Measurements from ENCODE around the gene GMEB2.
"Not testable (repeated sequence)": the region's sequence is repeated elsewhere in the genome, so short reads cannot be mapped to it uniquely, and the experiment has no call there.

Gene GMEB2

DNA sequence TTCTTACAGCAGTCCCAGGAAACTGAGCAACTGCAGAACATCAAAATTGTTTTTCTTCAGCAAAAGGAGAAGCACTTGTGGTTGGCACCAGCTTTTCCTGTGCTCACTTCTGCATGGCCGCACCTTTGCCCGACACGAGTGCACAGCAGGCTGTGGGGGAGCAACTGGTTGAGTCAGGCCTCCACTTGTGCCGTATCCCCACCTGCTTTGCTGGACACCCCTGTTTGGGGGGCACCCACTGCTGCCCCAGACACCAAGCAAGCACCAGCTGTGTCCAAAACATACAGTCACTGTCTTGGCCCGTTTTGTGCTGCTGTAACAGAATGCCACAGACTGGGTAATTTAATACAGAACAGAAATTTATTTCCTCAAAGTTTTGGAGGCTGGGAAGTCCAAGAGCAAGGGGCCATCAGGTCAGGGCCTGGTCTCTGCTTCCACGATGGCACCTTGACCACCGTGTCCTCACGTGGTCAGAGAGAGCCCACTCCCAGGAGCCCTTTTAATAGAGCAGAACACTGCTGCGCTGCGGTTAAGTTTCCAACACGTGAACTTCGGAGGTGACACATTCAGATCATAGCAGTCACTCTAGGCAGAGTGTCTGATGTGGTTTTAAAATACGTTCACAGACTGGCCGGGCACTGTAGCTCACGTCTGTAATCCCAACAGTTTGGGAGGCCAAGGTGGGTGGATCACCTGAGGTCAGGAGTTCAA lies 8.7 kb upstream of the GMEB2 start:
- peak; percentile 24 to 38 (median 35) for DNase-seq

DNA sequence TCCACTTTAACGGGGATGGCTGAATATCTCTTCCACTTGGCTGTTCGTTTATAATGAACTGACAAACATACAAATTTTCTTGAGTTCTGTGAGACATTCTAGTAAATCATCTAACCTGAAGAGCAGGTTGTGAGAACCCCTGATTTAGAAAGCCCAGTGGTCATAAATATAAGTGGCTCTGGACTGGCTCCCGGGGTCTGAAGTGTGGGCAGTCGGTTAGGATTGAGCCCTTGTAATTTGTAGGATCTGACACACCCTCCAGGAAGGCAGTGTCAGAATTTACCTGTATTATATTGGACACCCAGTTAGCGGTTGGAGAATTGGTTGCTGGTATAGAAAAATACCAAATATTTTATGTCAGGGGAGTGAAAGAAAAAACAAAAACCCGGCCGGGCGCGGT lies 6.8 kb upstream of the GMEB2 start:
- no peak for DNase-seq

DNA sequence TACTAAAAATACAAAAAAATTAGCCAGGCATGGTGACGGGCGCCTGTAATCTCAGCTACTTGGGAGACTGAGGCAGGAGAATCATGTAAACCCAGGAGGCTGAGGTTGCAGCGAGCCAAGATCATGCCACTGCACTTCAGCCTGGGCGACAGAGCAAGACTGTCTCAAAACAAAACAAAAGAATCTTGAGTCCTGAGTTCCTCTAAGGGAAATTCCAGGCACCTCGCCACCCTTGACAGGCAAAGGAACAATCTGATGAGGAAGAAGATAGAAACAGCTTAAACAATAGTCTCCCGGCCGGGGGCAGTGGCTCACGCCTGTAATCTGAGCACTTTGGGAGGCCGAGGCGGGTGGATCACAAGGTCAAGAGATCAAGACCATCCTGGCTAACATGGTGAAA lies 4.5 kb upstream of the GMEB2 start:
- DNase-seq = not testable (repeated sequence)

DNA sequence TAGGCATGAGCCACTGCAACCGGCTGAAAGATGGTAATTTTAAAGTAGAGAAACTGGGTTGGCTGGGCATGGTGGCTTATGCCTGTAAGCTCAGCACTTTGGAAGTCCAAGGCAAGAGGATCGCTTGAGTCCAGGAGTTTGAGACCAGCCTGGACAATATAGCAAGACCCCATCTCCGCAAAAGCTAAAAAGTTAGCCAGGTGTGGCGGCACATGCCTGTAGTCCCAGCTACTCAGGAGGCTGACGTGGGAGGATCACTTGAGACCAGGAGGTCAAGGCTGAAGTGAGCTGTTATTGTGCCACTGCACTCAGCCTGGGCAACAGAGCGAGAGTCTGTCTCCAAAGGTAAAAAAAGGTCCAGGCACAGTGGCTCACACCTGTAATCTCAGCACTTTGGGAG lies 4.1 kb upstream of the GMEB2 start:
- not testable (repeated sequence) for DNase-seq

DNA sequence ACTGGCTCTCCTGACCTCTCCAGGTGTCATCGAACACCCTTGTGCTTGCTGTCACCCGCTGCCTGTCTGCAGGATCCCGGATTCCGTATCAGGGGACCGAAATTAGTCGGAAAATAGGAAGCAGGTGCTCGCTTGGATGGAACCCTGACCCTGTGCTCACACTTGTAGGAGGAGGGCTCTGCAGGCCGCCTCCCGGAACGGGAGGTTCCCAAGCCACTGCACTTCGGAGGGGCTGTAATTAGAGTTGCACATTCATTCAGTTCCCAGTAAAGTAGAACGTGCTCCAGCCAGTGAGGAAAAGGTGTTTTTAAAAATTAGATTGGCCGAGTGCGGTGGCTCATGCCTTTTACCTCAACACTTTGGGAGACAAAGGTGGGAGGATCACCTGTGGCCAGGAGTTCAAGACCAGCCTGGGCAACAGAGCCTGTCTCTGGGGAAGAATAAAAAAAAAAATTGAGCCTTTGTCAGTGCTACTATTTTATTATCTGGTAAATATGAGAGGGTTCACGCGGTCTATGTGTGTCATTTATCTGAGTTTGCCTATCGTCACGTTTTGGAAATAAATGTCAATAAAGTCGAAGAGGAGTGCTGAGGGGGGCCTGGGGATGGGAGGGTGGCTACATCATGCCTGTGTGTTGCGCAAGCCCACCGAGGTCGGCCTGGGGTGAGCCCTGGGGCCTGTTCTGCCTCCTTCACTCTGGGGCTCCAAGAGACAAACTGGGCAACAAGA lies 1.5 kb upstream of the GMEB2 start:
- peak; percentile 74 to 77 (median 74) for DNase-seq

DNA sequence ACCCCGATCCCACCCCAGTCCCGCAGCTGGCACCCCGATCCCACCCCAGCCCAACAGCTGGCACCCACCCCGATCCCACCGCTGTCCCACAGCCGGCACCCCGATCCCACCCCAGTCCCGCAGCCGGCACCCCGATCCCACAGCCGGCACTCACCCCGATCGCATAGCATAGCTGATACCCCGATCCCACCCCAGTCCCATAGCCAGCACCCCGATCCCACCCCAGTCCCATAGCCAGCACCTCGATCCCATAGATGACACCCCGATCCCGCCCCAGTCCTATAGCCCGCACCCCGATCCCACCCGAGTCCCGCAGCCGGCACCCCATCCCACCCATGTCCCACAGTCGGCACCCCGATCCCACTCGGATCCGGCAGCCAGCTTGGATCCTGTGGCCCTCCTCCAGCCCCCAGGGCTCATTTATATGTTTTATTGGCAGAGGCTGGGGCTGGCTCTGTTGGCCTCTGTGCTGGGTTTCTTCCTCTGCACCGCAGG lies 897 bp upstream of the GMEB2 start:
- no peak for DNase-seq

DNA sequence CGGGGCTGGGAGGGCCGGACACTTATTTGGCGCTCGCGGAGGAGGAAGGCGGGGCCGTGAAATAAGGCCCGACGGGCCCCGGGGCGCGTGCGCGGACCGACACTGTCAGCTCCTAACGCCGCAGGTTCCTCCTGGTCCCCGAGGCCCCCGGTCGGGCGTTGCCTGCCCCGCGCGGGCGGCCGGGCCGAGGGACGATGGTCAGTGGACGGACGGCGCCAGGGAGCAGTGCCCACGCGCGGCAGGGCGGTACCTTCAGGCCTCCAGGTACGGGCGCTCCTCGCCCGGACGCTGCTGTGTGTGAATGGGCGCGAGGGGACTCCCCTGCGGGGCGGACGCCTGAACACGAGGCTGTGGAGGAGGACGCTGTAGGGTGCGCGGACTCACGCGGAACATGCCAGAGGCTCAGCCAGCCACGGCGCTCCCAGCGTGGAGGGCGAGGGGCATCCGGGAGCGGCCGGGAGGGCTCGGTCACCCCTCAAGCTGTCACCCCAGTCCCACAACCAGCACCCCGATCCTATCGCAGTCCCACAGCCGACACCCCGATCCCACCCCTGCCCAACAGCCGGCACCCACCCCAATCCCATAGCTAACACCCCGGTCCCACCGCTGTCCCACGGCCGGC lies 339 bp upstream of the GMEB2 start:
- DNase-seq = peak; percentile 97 to 99 (median 98)

DNA sequence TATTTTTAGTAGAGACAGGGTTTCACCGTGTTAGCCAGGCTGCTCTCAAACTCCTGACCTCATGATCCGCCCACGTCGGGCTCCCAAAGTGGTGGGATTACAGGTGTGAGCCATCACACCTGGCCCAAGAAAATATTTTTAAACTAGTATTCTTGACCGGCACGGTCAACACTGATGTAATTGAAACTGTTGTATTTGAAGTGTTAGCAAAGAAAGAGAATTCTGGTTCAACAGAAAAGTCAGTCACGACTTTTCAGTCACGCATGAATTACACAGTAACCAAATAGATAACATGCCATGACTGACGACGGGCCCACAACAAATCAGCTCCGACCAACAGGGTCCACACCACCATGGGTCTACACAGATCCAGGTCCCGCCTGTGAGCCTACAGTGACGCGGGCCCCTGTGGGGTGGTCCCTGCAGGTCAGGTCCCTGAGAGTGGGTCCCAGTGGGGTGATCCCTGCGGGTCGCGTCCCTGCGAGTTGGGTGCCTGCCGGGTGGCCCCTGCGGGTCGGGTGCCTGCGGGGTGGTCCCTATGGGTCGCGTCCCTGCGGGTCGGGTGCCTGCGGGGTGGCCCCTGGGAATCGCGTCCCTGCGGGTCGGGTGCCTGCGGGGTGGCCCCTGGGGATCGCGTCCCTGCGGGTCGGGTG lies 1.0 kb downstream of the GMEB2 start:
- no peak for DNase-seq

DNA sequence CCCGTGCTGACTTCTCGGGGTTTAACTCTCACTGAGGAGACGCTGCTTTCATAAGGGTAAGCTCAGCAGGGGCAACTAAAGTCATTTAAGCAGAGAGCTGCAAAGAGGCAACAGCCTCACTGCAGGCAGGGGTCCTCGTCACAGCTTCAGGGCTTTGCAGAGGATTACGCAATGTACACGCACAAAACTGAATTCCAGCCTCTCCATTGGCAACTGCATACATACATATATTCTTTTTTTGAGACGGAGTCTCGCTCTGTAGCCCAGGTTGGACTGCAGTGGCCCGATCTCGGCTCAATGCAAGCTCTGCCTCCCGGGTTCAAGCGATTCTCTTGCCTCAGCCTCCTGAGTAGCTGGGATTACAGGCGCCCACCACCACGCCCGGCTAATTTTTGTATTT lies 2.4 kb downstream of the GMEB2 start:
- DNase-seq = no peak

DNA sequence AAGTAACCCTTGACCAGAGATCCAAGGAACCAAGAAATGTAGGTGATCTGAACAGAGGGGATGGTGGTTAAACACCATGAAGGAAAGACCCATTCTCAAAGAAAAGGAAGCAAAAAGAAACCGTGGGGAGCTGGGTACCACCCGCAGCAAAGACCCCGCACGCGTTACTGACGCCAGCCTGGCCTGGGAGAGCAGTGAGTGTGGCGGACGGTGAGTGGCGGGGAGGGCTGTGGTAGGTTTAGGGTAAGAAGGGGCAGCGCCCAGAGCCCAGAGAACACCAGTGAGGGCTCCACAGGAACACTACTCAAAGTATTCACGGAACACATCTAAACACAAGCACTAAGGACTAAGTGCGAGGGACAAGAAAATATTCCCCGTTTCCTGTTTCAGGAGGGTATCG lies 4.2 kb downstream of the GMEB2 start:
- no peak for DNase-seq

DNA sequence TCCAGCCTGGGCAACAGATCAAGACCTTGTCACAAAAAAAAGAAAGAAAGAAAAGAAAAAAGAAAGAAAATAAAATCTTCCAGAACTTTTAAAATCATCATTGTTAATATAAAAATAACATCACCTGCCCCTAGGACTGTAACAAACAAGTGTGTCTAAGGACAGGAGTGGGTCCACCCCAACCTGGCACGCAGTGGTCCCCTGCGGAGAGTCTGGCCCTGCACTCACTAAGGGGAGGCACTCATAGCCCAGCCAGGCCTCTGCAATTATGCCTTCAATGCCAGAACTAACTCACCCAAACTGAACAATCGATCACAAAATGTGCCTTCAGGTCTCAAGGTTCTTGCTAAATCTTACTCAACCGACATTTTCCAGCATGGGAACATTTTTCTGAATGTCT lies 4.8 kb downstream of the GMEB2 start:
- DNase-seq = no peak

DNA sequence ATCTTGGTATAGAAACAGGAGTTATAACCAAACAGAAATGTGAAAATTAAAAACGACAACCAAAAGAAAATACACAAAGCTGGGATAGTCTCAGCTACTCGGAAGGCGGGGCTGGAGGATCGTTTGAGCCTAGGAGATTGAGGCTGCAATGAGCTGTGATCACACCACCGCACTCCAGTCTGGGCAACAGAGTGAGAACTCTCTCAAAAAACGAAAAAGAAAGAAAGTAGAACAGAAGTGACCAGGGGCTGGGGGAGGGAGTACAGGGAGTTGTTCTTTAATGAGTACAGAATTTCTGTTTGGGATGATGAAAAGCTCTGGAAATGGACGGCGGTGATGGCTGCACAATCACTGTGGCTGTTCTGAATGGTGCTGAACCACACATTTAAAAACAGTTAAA lies 5.9 kb downstream of the GMEB2 start:
- DNase-seq = no peak

DNA sequence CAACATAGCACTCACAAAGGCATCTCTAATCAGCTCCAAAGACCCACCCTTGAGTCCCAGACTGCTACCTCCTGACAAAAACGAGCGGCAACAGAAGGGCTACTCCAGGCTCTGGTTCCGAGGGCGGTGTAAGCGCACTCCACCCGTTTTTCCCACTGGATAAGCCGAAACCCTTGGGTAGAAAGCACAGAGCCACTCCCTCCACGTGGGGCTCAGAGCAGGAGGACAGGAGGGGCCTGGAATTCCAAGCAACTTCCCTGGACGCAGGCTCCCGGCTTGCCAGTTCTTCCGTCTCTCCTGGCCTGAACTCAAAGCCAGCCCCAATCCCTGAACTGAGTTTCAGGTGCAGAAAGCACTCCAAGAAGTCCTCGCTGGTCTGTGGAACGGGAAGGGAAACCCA lies 7.4 kb downstream of the GMEB2 start:
- no peak for DNase-seq

DNA sequence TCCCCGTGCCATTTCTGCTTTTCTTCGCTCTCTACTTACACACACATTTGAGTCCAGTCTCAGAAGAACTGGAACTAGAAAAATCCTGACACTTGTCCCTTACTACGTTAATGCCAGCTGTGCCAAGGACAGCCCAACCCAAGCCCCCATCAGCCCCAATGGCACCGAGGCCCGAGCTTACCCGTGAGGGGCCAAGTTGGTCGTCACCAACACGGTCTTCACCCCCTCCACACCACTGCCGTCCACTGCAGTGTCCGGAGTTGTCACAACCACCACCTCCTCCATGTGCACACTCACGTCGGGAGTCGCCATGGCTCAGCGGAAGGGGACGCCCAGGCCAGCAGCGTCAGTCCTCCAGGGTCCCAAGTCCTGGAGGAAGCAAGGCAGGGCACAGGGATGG lies 7.8 kb downstream of the GMEB2 start:
- no peak for DNase-seq

DNA sequence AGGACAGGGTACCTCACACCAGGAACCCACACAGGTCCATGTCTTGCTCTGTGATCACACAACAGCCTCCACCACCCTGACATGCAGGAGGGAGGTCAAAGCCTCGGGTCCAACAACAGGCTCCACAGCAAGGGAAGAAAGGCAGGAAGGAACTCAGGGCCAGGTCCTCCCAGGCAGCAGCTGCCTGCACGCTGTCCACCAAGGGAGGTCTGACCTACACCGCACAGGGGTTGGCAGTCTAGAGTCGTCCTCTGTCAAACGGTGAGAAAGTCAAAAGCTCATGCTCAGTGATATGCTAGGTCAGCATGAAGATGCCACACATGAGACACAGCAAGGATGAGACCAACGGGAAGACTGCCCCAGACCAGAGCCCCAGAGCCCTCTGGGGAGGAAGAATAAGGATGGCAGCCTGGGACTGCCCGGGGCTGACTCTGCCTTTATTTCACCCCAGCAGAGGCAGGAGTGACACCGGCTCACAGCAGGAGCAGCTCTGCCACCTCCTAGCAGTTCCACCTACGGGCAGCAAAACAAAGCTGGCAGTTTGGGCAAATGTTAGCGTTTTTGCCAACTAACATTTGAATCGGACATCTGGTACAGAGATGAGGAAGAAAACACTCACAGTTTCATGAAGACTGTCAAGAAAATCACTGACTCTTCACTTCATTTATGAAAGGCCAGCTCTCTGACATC lies 8.5 kb downstream of the GMEB2 start:
- DNase-seq = no peak

DNA sequence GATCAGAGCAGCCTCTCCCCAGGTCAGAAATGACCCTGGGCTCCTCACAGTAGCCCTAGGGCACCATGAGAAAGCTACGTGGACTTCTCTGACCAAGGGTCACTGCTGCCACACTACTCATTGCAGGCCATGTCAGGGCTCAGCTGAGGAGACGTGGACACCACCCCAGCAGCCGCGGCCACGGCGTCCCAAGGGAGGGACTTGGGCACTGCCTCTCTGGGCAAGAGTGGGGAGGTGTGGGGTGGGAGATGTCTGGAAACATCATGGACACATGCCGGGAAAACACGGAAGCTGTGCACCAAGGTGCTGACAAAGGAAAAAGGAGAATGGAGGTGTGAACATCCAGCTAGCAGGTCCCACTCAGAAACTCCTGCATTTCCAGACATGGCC lies 9.0 kb downstream of the GMEB2 start:
- DNase-seq = no peak

DNA sequence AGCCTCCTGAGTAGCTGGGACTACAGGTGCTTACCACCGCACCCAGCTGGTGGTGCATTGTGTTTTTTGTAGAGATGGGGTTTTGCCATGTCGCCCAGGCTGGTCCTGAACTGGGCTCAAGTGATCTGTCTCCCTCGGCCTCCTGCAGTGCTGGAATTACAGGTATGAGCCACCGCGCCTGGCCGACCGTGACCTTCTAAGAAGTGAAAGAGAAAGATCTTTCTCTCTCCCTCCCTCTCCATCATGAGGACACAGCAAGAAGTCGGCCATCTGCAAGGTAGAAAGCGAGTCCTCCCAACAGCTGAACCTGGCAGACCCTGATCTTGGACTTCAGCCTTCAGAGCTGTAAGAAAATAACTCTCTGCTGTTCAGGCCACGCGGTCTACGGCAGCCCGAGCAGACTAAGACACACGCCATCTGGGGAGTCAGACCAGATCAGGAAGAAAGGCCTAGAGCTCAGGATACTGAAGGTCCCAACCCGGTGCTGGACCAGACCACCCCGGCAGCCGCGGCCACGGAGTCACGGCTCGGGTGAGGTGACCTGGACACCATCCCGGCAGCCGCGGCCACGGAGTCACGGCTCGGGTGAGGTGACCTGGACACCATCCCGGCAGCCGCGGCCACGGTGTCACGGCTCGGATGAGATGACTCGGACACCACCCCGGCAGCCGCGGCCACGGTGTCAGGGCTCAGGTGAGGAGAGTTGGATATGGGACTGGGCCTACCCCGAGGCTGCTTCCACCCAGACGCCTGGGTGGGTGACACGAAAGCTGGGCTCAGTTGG lies 9.6 kb downstream of the GMEB2 start:
- DNase-seq = no peak

DNA sequence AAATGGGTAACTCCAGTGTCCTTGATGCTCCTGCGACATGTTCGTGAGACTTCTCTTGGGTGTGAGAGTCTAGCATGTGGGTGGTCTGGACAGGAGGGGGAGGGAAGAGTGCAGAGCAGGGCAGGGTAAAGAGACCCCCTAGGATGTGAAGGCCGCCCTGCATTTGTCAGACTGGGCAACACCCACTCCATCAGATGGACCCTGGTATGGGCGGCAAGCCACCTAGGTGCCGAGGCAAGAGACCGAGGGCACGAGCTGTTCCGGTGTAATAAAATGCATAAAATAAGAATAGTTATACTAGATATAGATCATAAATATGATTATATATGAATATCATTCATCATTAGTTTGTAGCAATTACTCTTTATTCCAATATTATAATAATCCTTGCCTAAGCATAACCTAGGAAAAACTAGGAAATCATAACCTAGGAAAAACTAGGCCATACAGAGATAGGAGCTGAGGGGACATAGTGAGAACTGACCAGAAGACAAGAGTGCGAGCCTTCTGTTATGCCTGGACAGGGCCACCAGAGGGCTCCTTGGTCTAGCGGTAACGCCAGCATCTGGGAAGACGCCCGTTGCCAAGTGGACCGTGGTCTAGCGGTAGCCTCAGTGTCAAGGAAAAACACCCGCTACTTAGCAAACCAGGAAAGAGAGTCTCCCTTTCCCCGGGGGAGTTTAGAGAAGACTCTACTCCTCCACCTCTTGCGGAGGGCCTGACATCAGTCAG lies 12.9 kb downstream of the GMEB2 start:
- not testable (repeated sequence) for DNase-seq

DNA sequence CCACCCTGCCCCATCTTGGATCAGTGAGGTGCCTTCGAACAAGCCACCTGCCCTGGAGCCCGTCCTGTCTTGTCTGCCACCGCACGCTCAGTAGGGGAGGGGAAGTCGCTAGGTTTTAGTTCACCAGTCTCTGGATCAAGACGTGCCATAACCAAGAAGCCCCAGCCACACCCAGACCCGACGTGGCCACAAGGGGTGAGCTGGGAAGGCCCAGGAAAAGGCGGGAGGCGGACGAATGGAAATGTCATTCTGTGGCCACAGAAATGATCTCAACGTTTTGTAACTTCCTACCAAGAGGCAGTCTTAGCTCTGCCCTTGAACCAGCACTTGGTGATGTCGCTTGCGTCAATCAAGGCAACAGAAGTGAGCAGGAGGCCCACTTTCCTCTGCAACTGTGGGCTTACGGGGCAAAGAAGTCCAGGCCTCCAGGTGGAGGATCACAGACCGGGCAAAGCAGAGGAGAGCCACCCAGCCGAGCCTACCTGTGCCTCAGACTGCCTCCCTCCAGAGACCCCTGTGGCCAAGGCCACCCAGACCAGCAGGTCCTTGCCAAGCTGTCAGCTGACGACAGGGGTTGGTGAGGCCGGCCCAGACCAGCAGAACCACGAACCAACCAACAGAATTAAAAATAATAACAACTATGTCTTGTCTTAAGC lies 14.5 kb downstream of the GMEB2 start:
- DNase-seq = peak; percentile 92 to 94 (median 93)

DNA sequence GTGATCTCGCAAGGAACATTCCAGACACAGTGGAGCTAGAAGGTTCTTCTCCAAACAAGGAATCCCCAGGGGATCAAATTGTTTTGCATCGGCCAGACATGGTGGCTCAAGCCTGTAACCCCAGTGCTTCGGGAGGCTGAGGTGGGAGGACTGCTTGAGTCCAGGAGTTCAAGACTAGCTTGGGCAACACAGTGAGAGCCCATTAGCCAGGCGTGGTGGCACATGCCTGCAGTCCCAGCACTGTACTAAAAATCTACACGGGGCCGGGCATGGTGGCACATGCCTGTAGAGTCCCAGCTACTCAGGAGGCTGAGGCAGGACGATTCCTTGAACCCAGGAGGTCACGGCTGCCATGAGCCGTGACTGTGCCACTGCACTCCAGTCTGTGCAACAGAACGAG lies 15.3 kb downstream of the GMEB2 start:
- DNase-seq = no peak

Data from suppressor macrophage treated with lipopolysaccharide for 1 hour (primary cell).